ENCODE results near the gene AACS.
"Not testable (repeated sequence)": the region's sequence is repeated elsewhere in the genome, so short reads cannot be mapped to it uniquely, and the experiment has no call there.

Gene AACS

GRCh38 chr12:125092108-125092871 is 27.1 kb downstream of the AACS start:
- DNase-seq (ENCODE audit: low read depth), result no peak

DNA sequence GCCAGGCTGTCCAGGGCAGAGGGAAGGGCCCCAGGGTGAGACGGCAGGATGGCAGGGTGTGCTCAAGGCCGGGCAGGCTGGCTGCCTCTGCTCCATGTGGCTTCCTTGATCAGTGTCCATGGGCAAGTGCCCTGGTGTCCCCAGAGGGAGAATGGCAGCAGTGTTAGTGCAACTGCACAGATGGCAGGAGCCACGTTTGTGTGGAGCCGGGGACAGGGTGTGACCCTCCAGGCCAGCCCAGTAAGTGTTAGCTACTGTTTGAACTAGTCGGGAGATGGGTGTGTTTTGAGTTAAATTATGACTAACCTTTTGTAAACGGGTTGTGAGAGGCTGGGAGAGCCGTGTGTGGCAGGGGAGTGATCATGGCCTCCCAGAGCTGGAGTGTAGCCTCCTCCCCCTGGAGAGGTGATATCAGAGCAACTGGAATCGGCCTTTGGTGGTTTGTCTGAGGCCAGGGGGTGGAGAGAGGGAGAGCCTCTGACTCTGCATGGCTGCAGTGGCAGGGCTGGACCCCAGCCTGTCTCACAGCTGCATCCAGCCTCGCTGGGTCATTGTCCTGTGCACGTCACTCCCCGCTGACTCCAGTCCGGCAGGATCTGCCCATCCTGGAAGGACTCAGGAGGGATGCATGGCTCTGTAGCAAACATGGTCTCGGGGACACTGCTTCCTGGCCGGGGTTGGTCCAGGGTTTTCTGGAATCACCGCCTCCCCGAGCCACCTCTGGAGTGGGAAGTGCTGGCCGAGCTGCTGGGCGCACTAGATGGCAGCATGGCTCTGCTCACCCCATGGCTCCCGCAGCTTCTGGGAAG is 27.8 kb downstream of the AACS start:
- no peak for DNase-seq (ENCODE audit: low read depth)

- DNase-seq (ENCODE audit: low read depth), result no peak
Measured at GRCh38 chr12:125093681-125094330, 28.6 kb downstream of the AACS start.

- DNase-seq (ENCODE audit: low read depth), result no peak
Measured at GRCh38 chr12:125096894-125097293, 31.7 kb downstream of the AACS start.

DNA sequence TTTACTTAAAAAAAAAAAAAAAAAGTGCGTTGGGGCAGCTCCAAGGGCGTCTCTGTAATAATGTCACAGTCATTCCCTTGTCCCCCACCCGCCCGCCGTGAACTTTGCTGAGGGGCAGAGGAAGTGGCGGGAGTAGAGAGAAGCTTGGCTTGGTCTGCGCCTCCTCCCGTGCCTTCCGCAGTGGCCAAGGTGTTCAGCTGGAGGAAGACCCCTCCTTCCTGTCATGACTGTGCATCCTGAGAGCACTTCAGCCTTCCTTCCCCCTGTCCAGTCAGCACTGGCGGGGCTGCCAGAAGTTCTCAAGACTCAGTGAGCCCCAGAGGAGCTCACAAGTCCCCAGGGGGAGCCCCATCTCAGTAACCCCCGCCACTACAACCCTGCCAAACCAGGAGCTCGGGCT is 32.2 kb downstream of the AACS start:
- no peak for DNase-seq (ENCODE audit: low read depth)

GRCh38 chr12:125098676-125099408 is 33.6 kb downstream of the AACS start:
- no peak for DNase-seq (ENCODE audit: low read depth)

DNA sequence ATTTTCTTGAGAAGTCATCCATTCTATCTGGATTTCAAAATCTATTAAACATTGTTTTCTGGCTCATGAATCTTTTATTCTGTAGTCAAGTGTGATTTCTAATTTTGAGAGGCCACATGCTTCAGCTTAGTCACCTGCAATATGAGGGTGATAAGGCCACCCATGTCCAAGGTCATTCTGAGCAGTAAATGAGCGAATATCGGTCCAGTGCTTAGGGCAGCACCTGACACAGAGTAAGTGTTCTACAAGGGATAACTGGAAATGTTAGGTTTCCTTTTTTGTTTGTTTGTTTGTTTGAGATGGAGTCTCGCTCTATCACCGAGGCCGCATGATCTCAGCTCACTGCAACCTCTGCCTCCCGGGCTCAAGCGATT is 34.2 kb downstream of the AACS start:
- no peak for DNase-seq (ENCODE audit: low read depth)

DNA sequence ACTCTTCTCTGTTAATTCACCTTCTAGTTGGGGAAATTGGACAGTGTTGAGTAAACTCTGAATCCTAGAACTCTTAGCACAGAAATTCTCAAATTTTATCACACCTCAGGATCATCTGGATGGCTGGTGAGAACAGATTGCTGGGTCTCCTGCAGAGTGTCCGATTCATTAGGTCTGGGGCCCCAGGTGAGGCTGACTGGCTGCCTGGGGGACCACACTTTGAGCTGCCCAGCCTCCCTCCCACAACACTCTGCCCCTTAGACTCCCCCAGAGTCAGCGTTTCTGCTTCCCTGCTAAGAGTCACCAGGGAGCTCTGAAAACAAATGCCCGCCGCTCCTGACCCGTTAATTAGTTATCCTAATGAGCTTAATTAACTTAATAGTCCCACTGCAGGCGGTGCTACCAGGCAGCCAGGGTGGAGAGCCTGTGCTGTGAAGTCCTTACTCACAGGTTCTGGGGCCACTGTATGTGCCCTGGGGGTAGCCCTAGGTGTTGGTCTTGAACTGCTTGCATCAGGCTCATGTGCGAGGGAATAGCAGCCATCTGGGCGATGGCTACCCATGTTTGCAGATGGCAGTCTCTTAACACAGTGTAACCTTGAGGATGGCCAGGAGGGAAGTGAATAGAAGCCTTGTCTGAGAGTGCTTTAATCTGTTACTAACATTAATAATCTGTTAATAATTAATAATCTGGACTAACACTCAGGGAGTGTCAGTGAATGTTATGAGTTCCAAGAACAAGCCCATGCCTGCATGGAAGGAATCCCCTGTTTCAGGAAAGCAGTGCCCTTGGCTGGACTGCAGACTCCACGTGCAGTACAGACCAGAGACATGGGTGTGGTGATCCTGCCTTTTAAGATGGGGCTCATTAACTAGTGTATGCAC is 35.6 kb downstream of the AACS start:
- DNase-seq (ENCODE audit: low read depth), result no peak

GRCh38 chr12:125104982-125105381 is 39.7 kb downstream of the AACS start:
- no peak for DNase-seq (ENCODE audit: low read depth)

DNA sequence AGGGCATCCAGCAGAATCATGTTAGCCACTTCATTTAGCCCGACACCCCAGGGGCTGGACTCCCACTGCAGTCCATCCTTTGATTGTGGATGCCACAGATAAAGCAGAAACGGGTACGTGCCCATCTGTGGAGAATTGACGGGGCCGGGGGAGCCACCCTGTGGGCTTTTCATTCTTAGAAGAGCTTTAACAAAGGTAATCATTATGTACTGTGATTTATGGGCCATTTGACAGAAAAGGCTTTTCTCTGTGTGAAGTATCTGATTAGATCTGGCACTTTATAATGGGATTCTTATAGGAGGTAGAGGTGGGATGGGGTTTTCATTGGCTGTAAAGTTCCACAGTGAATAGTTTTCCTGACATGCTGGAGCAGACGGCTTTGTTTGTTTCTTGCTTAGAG is 40.4 kb downstream of the AACS start:
- no peak for DNase-seq (ENCODE audit: low read depth)

DNA sequence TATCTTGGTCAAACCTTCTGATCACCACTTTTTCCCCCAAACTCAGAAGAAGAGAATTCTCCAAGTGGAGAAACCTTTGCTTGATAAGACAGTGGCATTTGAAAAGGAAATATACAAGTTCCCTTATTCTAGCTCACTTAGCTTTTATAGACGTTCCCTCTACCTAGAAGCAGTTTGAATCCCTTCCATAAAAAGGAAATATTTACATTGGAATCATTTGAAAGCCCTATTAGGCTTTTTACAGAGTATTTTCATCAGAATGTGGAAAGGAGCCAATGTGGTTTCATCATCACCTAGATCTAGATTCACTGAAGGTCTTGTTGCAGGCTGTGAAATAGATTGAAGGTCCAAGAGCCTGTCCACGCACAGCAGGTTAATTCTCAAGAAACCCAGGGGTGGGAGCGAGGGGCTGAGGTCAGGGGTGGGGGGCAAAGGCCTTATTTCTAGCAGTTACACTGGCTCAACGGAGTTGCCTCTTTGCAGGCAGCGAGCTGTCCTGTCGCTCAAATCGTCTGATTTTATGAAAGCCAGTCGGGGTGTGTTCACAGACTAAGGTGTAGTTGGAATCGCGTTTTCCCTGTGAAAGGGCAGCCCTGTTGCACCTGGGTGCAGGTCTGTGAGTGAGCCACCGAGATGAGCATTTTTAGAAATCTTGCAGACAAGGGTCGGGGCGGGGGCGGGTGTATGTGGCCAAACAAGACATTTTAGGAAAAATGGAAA is 45.6 kb downstream of the AACS start:
- DNase-seq (ENCODE audit: low read depth), result no peak

DNA sequence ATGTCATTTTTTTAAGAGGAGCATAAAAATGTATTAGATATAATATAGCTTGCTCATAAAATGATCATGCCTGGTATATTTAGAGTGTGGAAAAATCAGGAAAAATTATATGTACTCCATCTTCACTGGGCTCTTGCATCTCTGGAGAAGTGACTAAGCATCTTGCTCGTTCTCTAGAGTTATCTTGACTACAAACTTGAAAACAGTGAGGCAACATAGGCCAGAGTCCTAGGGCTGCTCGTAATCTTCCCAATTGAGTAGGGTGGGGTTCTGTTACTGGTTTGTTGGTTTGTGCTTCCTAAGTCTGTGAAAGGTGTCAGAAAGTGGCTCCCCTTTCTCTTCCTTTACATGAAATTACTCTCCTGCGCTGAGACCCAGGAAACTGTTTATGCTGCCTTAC is 46.2 kb downstream of the AACS start:
- no peak for DNase-seq (ENCODE audit: low read depth)

- not testable (repeated sequence) for DNase-seq (ENCODE audit: low read depth)
Measured at GRCh38 chr12:125112614-125113013, 47.4 kb downstream of the AACS start.

DNA sequence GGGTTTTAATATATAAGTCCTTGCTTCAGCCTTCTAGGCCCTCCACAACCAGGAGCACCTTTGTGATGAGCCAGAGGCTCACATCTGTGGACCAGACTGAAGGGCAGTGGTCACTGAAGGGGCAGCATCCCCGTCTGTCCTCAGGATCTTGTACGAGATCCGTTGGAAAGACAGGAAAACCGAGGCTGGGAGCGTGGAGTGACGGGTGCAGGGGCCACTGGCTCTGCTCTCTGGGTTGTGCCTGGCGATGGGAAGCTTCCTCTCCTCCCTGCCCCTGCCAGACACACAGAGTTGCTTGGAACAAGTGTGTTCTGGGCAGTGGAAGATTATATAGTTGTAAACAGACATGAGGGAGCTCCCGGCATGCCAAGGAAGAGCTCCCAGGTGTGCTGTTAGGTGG is 48.0 kb downstream of the AACS start:
- no peak for DNase-seq (ENCODE audit: low read depth)

GRCh38 chr12:125113789-125114188 is 48.6 kb downstream of the AACS start:
- no peak for DNase-seq (ENCODE audit: low read depth)

DNA sequence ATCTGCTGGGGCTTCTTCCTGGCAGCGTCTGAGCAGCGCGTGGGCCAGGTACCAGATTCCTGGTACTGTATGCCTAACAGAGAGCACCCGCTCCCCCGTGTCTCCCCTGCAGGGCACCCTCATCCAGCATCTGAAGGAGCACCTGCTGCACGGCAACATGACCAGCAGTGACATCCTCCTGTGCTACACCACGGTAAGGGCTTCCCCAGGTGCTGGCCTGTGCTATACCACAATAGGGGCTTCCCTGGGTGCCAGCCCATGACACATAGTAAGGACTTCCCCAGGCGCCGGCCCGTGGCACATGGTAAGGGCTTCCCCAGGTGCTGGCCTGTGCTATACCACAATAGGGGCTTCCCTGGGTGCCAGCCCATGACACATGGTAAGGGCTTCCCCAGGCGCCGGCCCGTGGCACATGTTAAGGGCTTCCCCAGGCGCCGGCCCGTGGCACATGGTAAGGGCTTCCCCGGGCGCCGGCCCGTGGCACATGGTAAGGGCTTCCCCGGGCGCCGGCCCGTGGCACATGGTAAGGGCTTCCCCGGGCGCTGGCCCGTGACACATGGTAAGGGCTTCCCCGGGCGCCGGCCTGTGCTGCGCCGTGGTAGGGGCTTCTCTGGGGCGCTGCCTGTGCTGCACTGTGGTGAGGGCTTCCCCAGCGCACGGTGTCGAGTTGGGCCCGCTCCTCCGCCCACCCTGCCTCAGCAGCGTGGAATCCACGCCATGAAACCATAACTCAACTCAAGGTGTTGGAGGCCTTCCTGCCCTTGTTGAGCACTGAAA is 49.3 kb downstream of the AACS start:
- DNase-seq (ENCODE audit: low read depth), result no peak

DNA sequence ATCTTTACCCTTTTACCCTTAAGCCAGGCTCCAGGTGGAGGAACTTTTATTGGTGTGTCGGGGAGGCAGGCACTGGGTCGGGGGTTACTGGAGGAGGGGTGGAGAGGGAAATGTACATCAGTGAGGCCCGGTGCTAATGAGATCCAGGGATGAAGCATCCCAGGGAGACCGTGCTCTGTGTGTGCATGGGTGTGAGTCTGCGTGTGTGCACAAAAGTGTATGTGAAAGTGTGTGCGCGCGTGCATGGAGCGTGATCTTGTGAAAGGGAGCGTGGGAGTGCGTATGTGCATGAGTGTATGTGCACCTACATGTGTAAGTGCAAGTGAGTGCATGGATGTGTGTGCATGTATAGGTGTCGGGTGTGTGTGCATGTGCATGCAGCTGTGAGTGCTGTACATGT is 55.3 kb downstream of the AACS start:
- no peak for DNase-seq (ENCODE audit: low read depth)

GRCh38 chr12:125121106-125121505 is 55.9 kb downstream of the AACS start:
- no peak for DNase-seq (ENCODE audit: low read depth)

DNA sequence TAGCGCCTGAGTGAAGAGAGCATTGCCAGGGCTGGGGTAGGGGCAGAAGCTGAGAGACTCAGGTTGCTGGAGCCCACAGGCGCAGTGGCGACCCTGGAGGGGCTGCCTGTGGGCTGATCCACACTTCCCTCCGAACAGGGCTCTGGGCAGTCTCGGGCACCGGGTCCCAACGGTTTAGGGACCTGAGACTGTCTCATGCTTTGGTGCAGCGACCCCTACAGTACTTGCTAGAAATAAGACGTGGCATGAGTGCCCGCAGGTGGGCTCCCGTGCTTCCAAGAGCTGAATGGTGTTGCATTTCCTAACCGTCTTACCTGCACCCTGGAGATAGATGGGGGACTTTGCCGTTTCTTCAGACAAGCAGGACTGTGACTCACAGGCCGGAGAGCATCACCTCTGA is 57.4 kb downstream of the AACS start:
- DNase-seq (ENCODE audit: low read depth), result no peak

All from activated T-cell treated with anti-CD3 and anti-CD28 coated beads for 24 hours (primary cell).